ENCODE results near the gene IL23R.

DNA sequence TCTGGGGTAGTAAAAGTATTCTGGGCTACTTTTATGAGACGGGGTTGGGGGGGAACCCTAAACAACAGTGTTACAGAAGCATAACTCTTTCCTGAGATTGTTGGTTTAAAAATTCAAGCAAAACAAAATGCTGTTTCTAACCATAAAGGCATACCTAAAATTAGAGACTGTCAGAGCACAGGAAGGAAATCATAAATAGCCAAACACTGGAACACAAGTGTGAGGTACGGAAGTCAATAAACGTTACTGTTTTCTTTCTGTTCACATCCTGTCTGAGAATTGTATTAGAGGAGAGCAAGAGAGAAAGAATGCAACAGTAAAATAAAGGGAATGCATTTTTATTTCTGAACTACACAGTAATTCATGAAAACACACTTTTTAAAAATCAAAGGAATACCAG lies 98.6 kb downstream of the IL23R start:
- TF ChIP-seq ZNF274 (IDR thresholded peaks at IDR 0.05; ENCODE audit: low read depth, low read length): no peak
- TF ChIP-seq YY1 (IDR thresholded peaks at IDR 0.05; ENCODE audit: insufficient read depth, insufficient read length): no peak

Measured in NT2/D1 (cell line).